Measurements from ENCODE around the gene VPREB3. TPM values are rescaled to one million over a fixed set of nuclear protein-coding genes. Genes with fewer than 3 reads are reported as not detected.

Gene VPREB3
- total and polyA plus RNA-seq, 2 donors (not counting 1 experiment from before 2014, with no cell fraction given), result 92.7 to 461 TPM

- H4K20me1 ChIP-seq (ENCODE audit: control insufficient read depth, insufficient read depth, low read length, poor library complexity, severe bottlenecking), result no peaks in the 10 kb centered on the region
- Mint-ChIP-seq H3K4me1 (peaks cover 49% of the 10 kb centered on the region), H3K4me3 (no peak overlapping the region), H3K27ac (peak overlapping the region; percentile 99), H3K9me3 (ENCODE audit: insufficient read depth) (no peaks in the 10 kb centered on the region), H3K27me3 (no peaks in the 10 kb centered on the region)
- ATAC-seq (ENCODE audit: low read depth) (no peak), DNase-seq (no peak)
- H3K4me1 ChIP-seq (ENCODE audit: control insufficient read depth in 2 of 2, insufficient read depth in 2 of 2, low read length in 2 of 2), result peaks cover 24 to 58% of the 10 kb centered on the region in 2 donors
- intact Hi-C loops (cut with micrococcal nuclease), result no loop called here
- peaks cover 0 to 2% of the 10 kb centered on the region in 2 experiments for H3K36me3 ChIP-seq (replicated peaks in 1 of 2; ENCODE audit: control extremely low read depth in 1 of 2, control insufficient read depth in 1 of 2, extremely low read depth in 1 of 2, insufficient read depth in 2 of 2, low read length in 1 of 2)
- no peak overlapping the region for H3K4me2 ChIP-seq (replicated peaks; ENCODE audit: low read depth, low read length, poor library complexity, severe bottlenecking)
- H3K9me3 ChIP-seq (ENCODE audit: control extremely low read depth in 1 of 3, control insufficient read depth in 2 of 3, insufficient read depth in 1 of 3, low read length in 2 of 3), result peaks cover 0 to 4% (median 0%) of the 10 kb centered on the region in 3 donors
- H2AFZ ChIP-seq (ENCODE audit: insufficient read depth, low read depth, low read length, poor library complexity, severe bottlenecking), result no peak overlapping the region
- H3K27me3 ChIP-seq (replicated peaks in 1 of 4; ENCODE audit: control extremely low read depth in 1 of 4, control insufficient read depth in 3 of 4, insufficient read depth in 4 of 4, low read length in 3 of 4), result no peaks in the 10 kb centered on the region
- POLR2A ChIA-PET, result interaction anchor here (1.0 to 8.1 kb wide), 3 partner anchors 11 to 102 kb away, joined by 4 to 174 read pairs (median 8); partner anchors contain the start of genes C22orf15, CHCHD10, MMP11 and SLC2A11
- CTCF ChIA-PET, result interaction anchor here (1.0 to 13.0 kb wide), 3 partner anchors 11 to 94 kb away, joined by 3 to 188 read pairs (median 20); partner anchors contain the start of genes C22orf15, CHCHD10 and MMP11
- WGBS (ENCODE audit: insufficient coverage), result no CpG with 5 or more reads among the region's 8 CpGs
- TF ChIP-seq EZH2 (IDR thresholded peaks at IDR 0.05; ENCODE audit: borderline replicate concordance, insufficient read depth, low read depth, low read length, poor library complexity, severe bottlenecking), result no peak
- no peak for TF ChIP-seq CTCF (IDR thresholded peaks at IDR 0.05)
- H3K4me3 ChIP-seq (ENCODE audit: control extremely low read depth in 1 of 5, extremely low read depth in 1 of 5, insufficient read depth in 1 of 5, low read depth in 2 of 5, low read length in 4 of 5), result no peak overlapping the region
- H3K79me2 ChIP-seq (ENCODE audit: control insufficient read depth, insufficient read depth, low read length), result peaks cover 17% of the 10 kb centered on the region
- H3K9ac ChIP-seq (ENCODE audit: low read length), result no peak overlapping the region
- H3K27ac ChIP-seq (ENCODE audit: low read length in 2 of 2), result peak overlapping the region in 1 of 2 donors; percentile 2
Measured at GRCh38 chr22:23755711-23756110, 1.5 kb upstream of the VPREB3 start.

DNA sequence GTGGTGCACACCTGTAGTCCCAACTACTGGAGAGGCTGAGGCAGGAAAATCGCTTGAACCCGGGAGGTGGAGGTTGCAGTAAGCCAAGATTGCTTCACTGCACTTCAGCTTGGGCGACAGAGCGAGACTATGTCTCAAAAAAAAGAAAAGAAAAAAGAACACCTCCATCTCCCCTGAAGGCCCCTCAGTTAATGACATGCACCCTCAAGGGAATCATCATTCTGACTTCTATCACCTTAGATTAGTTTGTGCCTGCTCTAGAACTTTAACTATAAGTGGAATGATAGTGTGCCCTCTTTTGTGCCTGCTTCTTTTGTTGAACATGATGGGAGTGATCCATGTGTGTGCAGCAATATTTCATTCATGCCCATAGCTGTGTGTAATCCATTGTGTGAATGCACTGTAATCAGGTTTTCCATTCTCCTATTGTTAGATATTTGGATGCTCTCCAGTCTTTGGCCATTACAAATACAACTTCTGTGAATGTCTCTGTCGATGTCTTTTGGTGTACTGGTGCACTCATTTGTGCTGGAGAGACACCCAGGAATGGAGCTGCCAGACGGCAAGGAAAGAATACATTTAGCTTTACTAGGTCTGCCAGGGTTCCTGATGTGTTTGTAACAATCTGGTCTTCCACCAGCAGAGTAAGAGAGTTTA lies 883 bp upstream of the VPREB3 start:
- WGBS (ENCODE audit: insufficient coverage), result 40% methylated on average over 2 of the region's 6 CpGs
- H3K4me2 ChIP-seq (replicated peaks; ENCODE audit: low read depth, low read length, poor library complexity, severe bottlenecking), result peak overlapping the region; percentile 97
- TF ChIP-seq CTCF (IDR thresholded peaks at IDR 0.05), result no peak
- TF ChIP-seq EZH2 (IDR thresholded peaks at IDR 0.05; ENCODE audit: borderline replicate concordance, insufficient read depth, low read depth, low read length, poor library complexity, severe bottlenecking), result no peak
- H3K4me3 ChIP-seq (ENCODE audit: control extremely low read depth in 1 of 5, extremely low read depth in 1 of 5, insufficient read depth in 1 of 5, low read depth in 2 of 5, low read length in 4 of 5), result no peak overlapping the region
- peak overlapping the region; percentile 2 to 98 for H3K27ac ChIP-seq (ENCODE audit: low read length in 2 of 2)
- H3K27me3 ChIP-seq (replicated peaks in 1 of 4; ENCODE audit: control extremely low read depth in 1 of 4, control insufficient read depth in 3 of 4, insufficient read depth in 4 of 4, low read length in 3 of 4), result no peaks in the 10 kb centered on the region
- Mint-ChIP-seq H3K27me3 (no peaks in the 10 kb centered on the region), H3K4me3 (peak overlapping the region; percentile 68), H3K4me1 (peaks cover 54% of the 10 kb centered on the region), H3K27ac (peak overlapping the region; percentile 99), H3K9me3 (ENCODE audit: insufficient read depth) (no peaks in the 10 kb centered on the region)
- H3K79me2 ChIP-seq (ENCODE audit: control insufficient read depth, insufficient read depth, low read length), result peaks cover 21% of the 10 kb centered on the region
- H3K9ac ChIP-seq (ENCODE audit: low read length), result no peak overlapping the region
- H3K4me1 ChIP-seq (ENCODE audit: control insufficient read depth in 2 of 2, insufficient read depth in 2 of 2, low read length in 2 of 2), result peaks cover 29 to 64% of the 10 kb centered on the region in 2 donors
- ChIA-PET CTCF (interaction anchor here (2.1 to 13.0 kb wide), 4 partner anchors 12 to 95 kb away, joined by 4 to 188 read pairs (median 21); partner anchors contain the start of genes C22orf15, CHCHD10 and MMP11), POLR2A (interaction anchor here (1.0 to 8.1 kb wide), 4 partner anchors 12 to 102 kb away, joined by 3 to 174 read pairs (median 6); partner anchors contain the start of genes C22orf15, CHCHD10, MMP11 and SLC2A11)
- DNase-seq, result no peak
- no peaks in the 10 kb centered on the region for H4K20me1 ChIP-seq (ENCODE audit: control insufficient read depth, insufficient read depth, low read length, poor library complexity, severe bottlenecking)
- ATAC-seq (ENCODE audit: low read depth), result no peak
- peaks cover 0 to 2% of the 10 kb centered on the region in 2 experiments for H3K36me3 ChIP-seq (replicated peaks in 1 of 2; ENCODE audit: control extremely low read depth in 1 of 2, control insufficient read depth in 1 of 2, extremely low read depth in 1 of 2, insufficient read depth in 2 of 2, low read length in 1 of 2)
- no peak overlapping the region for H2AFZ ChIP-seq (ENCODE audit: insufficient read depth, low read depth, low read length, poor library complexity, severe bottlenecking)
- H3K9me3 ChIP-seq (ENCODE audit: control extremely low read depth in 1 of 3, control insufficient read depth in 2 of 3, insufficient read depth in 1 of 3, low read length in 2 of 3), result peaks cover 0 to 4% (median 0%) of the 10 kb centered on the region in 3 donors
- intact Hi-C loops (cut with micrococcal nuclease), result no loop called here

Measured in B cell (primary cell).